SKM-1 treated with dmso at 0.1 percent for 144 hours (cell line): ENCODE measurements around the gene IGSF9B.

Experiments used
- DNase-seq: peaks from one replicate; lab custom pipeline; 2025; ENCODE audit not compliant: unreplicated experiment; lab: John Stamatoyannopoulos, UW

IGSF9B gene

DNA sequence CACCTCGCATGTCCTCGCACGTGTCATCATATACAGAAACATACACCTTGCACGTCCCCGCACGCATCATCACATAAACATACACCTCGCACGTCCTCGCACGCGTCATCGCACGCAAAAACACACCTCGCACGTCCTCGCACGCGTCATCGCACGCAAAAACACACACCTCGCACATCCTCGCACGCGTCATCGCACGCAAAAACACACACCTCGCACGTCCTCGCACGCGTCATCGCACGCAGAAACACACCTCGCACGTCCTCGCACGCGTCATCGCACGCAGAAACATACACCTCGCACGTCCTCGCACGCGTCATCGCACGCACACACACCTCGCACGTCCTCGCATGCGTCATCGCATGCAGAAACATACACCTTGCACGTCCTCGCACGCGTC is 16.7 kb downstream of the IGSF9B start:
- DNase-seq = no peak

DNA sequence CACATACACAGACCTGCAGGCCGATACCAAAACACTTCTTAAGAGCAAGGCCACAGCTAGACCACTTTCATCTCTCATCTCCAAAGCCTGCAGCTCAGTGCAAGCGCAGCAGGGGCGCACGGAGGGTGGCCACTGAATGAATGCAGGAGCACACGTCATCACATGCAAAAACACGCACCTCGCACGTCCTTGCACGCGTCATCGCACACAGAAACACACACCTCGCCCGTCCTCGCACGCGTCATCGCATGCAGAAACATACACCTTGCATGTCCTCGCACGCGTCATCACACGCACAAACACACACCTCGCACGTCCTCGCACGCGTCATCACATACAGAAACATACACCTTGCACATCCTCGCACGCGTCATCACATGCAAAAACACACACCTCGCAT is 17.2 kb downstream of the IGSF9B start:
- no peak for DNase-seq

GRCh38 chr11:133938166-133938565 is 18.6 kb downstream of the IGSF9B start:
- DNase-seq = no peak

GRCh38 chr11:133937468-133937867 is 19.3 kb downstream of the IGSF9B start:
- no peak for DNase-seq

DNA sequence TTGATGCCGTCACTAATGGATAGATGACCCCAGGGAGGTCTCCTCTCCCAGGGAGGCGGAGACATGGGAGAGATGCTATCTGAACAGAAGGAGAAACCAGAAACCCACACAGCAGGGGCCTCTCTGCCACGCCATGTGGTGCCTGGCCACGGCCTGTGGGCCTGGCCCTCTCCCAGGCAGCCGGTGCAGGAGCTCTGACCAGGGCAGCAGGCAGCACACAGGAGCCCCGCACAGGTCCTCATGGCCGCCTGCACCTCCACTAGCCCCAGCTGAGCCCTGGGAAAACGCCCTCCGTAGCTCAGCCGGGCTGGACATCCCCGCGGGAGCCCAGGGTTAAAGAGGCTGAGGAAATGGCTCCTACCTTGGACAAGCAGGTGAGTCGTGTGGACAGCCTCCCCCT is 19.8 kb downstream of the IGSF9B start:
- no peak for DNase-seq

- no peak for DNase-seq
Observed at GRCh38 chr11:133936592-133936991, 20.2 kb downstream of the IGSF9B start.

DNA sequence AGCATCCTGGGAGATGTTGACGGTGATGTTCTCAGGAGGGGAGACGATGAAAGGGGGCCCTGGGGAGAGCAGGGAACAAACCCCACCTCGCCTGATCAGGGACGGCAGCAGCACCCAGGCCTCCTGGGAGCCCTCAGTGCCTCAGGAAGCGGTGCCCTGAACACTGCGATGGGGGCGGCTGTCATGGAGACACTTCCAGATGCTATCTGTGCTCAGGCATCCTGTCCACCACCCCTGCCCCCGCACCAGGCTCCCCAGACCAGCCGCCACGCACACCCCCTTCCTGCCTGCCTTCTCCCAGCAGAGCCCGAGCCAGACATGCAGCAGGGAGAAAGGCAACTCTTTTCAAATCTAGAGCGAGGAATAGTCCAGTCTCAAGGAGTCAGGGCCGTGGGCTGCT is 20.6 kb downstream of the IGSF9B start:
- DNase-seq = no peak

- no peak for DNase-seq
Observed at GRCh38 chr11:133935551-133935910, 21.2 kb downstream of the IGSF9B start.

- DNase-seq = no peak
Observed at GRCh38 chr11:133934599-133935550, 21.9 kb downstream of the IGSF9B start.

DNA sequence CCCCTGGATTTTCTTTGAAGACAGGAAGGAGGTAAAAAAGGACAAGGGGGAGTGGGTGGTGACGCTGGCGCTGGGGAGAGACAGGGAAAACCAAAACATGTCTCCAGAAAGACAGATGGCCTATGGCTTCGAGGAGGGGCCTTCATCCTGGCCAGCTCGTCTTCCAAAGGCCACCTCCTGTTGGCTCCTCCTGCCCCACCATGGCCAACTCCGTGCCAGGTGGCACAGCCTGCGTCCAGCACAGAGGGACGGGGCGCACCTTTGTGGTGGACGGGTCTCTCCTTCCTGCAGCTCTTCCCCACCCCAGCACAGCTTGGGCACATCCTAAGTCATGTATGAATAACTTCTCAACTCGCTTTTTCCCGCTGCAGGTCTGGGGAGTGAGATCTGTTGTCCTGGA is 22.7 kb downstream of the IGSF9B start:
- no peak for DNase-seq

- DNase-seq = no peak
Observed at GRCh38 chr11:133931449-133932060, 25.2 kb downstream of the IGSF9B start.

DNA sequence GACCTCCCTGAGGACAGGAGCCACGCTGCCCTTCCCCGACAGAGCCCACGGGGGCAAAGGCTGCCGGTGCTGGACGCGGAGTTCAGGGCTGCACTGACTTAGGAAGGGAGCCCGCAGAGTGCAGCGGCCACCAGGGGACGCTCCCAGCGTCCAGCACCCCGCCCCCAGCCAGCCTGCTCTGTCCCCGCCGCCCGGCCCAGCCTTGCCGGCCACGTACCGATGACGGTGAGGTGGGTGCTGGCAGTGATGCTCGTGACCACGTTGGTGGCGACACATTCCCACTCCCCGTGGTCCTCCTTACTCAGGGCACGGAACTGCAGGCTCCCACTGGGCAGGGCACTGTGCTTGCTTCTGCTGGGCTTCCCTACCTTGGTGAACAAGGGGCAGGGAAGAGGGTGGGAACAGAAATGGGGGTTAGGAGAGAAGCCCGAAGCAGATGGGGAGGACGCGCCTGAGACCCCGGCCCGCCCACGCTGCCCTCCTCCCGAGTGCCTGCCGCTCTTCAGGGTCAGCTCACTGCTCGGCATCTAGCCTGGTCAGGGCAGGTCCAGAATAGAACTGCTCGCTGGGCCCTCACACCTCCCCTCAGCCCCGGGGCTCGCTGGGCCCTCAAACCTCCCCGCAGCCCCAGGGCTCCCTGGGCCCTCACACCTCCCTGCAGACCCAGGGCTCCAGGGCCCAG is 25.9 kb downstream of the IGSF9B start:
- no peak for DNase-seq

- no peak for DNase-seq
Observed at GRCh38 chr11:133930053-133930766, 26.6 kb downstream of the IGSF9B start.

DNA sequence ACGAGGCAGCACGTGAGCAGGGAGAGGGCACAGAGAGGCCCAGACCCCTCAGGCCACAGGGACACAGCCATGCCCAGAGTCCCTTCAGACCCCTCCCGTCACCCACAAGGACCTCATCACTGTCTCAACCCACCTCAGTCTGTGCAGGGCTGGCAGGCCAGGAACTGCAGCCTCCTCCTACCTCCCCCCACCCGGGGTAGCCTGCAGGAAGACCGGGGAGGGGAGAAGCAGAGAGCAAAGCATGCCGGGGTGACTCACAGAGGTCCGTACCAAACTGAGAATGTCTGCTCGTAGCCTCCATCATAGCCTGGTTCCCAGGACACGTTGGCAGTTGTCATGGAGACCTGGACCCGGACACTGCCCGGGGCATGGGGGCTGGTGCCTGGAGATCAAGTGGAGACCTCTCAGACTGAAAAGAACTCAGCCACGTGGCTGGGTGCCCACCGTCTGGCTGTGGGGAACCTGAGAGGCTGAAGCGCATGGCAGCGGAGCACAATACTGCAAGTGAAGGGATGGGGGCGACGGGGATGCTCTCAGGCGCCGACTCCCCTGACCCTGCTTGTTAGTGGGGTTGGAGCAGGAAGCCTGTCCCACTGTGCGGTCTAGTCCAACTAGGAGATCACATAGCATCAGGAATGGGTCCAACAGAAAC is 27.2 kb downstream of the IGSF9B start:
- no peak for DNase-seq

DNA sequence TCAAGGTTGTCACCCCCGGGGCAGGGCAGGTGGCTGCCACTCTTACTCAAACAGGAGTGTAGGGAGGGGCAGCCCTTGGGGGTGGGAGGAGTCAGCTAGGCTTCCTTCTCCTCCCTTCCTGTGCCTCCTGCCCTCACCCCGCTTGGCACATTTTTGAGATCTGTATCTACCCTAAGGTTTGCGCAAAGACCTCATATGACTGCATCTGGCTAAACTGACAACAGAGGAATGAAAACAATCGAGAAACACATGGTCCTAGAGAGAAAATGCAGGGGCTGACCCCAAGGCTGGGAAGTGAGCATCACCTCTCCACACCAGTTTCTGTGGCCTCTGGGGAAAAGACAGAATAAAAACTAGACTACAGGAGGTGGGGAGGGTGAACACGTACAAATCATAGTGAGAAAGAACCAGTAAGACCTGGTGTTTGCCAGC is 28.1 kb downstream of the IGSF9B start:
- no peak for DNase-seq

DNA sequence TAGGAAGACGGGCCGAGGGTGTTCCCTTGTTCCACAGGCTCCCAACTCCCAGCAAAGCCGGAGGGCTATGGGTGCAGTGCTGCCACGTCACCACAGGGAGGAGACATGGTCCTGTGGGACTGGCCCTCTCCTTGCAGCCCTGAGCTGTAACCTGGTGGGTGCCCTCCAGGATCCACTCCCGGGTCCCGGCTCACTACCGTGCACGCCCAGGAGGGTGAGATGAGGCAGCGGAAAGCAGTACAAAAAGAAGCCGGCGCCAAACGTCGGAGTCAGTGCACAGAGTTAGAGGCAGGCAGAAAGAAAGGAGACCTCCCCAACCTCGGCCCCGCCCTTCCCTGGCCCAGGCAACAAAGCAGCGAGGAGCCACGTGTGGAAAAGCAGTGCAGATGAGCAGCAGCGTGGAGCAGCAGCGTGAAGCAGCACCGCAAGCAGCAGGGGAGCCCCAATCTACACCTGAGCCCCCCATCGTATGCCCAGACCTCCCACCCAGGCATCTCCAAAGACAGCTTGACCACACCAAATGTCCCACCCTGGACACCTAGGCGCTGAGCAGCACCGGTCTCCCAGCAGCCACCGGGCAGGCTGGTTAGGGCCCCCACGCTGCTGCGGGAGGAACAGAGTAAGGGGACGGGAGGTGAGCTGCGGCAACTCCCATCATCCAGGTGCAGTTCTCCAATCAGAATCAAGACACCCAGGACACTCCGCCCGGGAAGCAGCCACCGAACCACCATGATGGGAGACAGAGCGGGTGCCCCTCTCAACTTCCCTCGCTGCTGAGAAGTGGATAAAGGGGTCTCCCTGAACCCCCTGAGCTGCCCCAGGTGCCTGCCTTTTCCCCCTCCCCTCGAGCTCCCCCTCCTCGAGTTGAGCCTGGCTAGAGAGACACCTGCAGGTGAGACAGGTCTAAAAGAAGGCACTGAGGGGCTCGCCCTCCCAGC is 28.8 kb downstream of the IGSF9B start:
- DNase-seq = no peak

GRCh38 chr11:133926466-133927246 is 30.1 kb downstream of the IGSF9B start:
- DNase-seq = no peak

GRCh38 chr11:133925756-133926155 is 31.0 kb downstream of the IGSF9B start:
- DNase-seq = no peak

DNA sequence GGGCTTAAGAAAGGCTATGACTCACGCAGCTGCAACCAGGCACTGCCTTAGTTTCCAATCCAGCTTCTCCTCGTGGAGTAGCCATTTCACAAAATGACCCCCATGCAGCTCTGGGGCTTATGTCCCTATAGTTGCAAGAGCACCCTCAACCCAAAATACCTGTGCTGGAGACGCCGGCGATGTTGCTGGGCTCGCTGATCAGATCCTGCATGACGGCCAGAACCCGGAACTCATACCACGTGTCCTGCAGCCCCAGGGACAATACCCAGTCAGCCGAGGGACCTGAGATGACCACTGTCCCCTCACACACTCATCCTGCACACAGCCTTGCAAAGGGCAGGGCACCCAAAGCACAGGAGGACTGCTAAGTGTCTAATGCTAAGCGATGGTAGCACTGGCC is 32.1 kb downstream of the IGSF9B start:
- DNase-seq = no peak
